OCI-LY7 (cell line): ENCODE measurements around the gene NAT10.

Experiments
- EZH2phosphoT487 ChIP-seq: fragments of 200-600 bp; sonication (generic); IDR thresholded peaks from 2 replicates; pipeline ENCODE4 v1.6.1; 2018; ENCODE audit warnings: low read depth, borderline replicate concordance, mild to moderate bottlenecking, mixed run types, antibody characterized with exemption, low read length, moderate library complexity, mixed read lengths
- TF ChIP-seq, protein P1 (sequence below): fragments of 200-600 bp; sonication (generic); conservative IDR thresholded peaks from 2 replicates; pipeline ENCODE4 v1.5.1; 2014; ENCODE audit warnings: mild to moderate bottlenecking, antibody characterized with exemption, low read length, moderate library complexity, mixed read lengths

DNA sequence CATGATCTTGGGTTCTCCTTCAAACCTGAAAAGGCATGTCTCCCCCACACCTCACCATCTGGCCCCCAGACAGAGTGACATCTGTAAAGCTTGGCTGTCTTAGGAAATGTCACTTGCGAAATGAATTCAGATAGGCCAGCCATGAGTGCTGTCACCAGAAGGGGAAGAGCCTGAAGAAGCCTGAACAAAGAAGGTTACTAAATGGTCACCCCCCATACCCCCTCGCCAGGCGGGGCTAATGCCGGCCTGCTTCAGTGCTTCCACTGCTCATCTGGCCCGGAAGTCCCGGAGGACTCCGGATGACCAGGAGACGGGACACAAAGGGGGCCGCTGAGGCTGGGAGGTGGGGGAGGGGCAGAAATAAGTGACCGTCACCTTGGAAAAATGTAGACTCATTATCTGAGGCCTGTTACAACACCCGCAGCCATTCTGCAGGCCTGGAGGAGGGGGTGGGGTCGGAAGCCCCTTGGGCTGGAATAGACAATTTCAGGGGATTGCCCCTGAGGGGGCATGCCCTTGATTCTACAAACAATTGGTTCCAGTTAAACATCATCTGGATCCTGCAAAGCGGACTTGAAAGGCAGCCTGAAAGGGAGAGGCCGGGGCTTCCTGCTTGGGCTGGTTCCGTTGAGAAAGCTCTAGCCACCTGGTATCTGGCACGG, 43.2 kb downstream of the NAT10 start:
- TF ChIP-seq, protein P1, sequence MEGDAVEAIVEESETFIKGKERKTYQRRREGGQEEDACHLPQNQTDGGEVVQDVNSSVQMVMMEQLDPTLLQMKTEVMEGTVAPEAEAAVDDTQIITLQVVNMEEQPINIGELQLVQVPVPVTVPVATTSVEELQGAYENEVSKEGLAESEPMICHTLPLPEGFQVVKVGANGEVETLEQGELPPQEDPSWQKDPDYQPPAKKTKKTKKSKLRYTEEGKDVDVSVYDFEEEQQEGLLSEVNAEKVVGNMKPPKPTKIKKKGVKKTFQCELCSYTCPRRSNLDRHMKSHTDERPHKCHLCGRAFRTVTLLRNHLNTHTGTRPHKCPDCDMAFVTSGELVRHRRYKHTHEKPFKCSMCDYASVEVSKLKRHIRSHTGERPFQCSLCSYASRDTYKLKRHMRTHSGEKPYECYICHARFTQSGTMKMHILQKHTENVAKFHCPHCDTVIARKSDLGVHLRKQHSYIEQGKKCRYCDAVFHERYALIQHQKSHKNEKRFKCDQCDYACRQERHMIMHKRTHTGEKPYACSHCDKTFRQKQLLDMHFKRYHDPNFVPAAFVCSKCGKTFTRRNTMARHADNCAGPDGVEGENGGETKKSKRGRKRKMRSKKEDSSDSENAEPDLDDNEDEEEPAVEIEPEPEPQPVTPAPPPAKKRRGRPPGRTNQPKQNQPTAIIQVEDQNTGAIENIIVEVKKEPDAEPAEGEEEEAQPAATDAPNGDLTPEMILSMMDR: no peak
- no peak for TF ChIP-seq EZH2phosphoT487
